ENCODE data around the gene MCTP1. TPM values are rescaled to one million over a fixed set of nuclear protein-coding genes. Genes with fewer than 3 reads are reported as not detected.

Gene MCTP1
- total and polyA plus RNA-seq, 2 of the 8 experiments (the other 6 are each of a cell fraction or from before 2014, with no cell fraction given) = 0.56 to 3.4 TPM

DNA sequence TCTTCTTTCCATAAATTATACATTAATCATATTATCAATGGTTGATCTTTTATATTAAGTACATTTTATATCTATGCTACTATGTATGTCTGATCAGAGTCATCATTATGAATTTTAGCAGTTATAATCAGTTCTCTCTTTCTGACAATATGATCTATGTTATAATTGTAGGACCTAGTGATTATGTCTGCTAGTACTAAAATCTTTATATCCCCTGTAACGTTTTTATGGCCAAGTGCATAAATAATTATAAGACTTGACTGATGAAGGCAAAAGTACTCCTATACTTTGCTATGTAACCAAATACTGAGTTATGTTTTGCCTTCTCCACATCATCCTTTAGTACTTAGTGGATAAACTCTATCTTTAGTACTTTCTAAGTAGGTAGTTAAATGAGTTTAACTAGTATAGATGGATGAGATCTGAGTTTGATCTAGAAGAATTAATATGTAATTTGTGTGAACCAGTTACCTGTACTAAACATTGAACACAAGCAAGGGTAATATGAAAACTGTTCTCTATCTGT lies 591.0 kb downstream of the MCTP1 start:
- 86% methylated on average over 1 of the region's 1 CpG; no CpG with 5 or more reads in 1 of the 2 experiments for WGBS, 2 experiments (ENCODE audit: extremely low coverage in 1 of 2, insufficient coverage in 1 of 2, insufficient read length in 1 of 2, insufficient replicate concordance in 2 of 2, low coverage in 1 of 2, low lambda C conversion rate in 2 of 2, missing lambda C conversion rate in 1 of 2)
- no peaks in the 10 kb centered on the region for H3K4me1 ChIP-seq (replicated peaks in 1 of 4; ENCODE audit: control insufficient read depth in 3 of 4, insufficient read depth in 4 of 4, low read length in 3 of 4)
- no peak overlapping the region for H2BK5ac ChIP-seq (ENCODE audit: low read depth, low read length)
- H4K5ac ChIP-seq (ENCODE audit: insufficient read length, low read depth, low read length) = no peak overlapping the region
- no peak overlapping the region for H3K27ac ChIP-seq (ENCODE audit: low read depth, low read length)
- no peak overlapping the region for H3K23ac ChIP-seq (ENCODE audit: insufficient read length)
- no peak overlapping the region for H3K56ac ChIP-seq (replicated peaks; ENCODE audit: insufficient read length, low read depth, low read length)
- H3K9ac ChIP-seq (replicated peaks in 1 of 4; ENCODE audit: extremely low read depth in 1 of 4, low read depth in 3 of 4, low read length in 3 of 4) = no peak overlapping the region
- H4K20me1 ChIP-seq (replicated peaks in 1 of 2; ENCODE audit: control insufficient read depth in 1 of 2, insufficient read depth in 2 of 2, low read length in 2 of 2) = no peaks in the 10 kb centered on the region
- no peak overlapping the region for H3K4ac ChIP-seq (replicated peaks; ENCODE audit: insufficient read length, low read depth, low read length)
- H3K14ac ChIP-seq (ENCODE audit: insufficient read length) = no peak overlapping the region
- H3K4me3 ChIP-seq (ENCODE audit: extremely low read depth in 1 of 4, insufficient read depth in 2 of 4, low read depth in 3 of 4, low read length in 4 of 4) = no peak overlapping the region
- DNase-seq (ENCODE audit: low read depth in 1 of 2, low spot score in 2 of 2) (no peak), FAIRE-seq (no peak)
- H3K27me3 ChIP-seq (replicated peaks in 1 of 4; ENCODE audit: control insufficient read depth in 3 of 4, extremely low read depth in 1 of 4, insufficient read depth in 3 of 4, low read length in 3 of 4) = peaks cover 0 to 1% (median 0%) of the 10 kb centered on the region in 4 experiments; a peak in 1 of 7 replicates
- no peaks in the 10 kb centered on the region for H3K23me2 ChIP-seq (ENCODE audit: low read depth, low read length)
- no peaks in the 10 kb centered on the region for H3K9me3 ChIP-seq (ENCODE audit: insufficient read depth in 2 of 2, low read depth in 1 of 2, low read length in 1 of 2)
- H3K4me2 ChIP-seq (ENCODE audit: insufficient read depth in 1 of 2, low read depth in 2 of 2, low read length in 2 of 2) = no peak overlapping the region
- H3K18ac ChIP-seq (ENCODE audit: extremely low read depth, low read length) = no peak overlapping the region
- CTCF ChIA-PET (ENCODE audit: partially characterized antibody) = interaction anchor here (0.6 kb wide), 1 partner anchor 97 kb away, joined by 4 read pairs; no protein-coding TSS in a partner anchor
- H4K8ac ChIP-seq (ENCODE audit: extremely low read depth, insufficient read depth, low read length) = no peak overlapping the region
- H3K36me3 ChIP-seq (ENCODE audit: control insufficient read depth in 2 of 4, insufficient read depth in 4 of 4, low read length in 3 of 4) = peaks cover 0 to 29% (median 0%) of the 10 kb centered on the region in 4 experiments; a peak in 4 of 8 replicates
- H2AFZ ChIP-seq (ENCODE audit: low read length) = no peak overlapping the region
- H2BK15ac ChIP-seq (ENCODE audit: low read length) = no peak overlapping the region
- no peak overlapping the region for H2BK12ac ChIP-seq (ENCODE audit: low read depth, low read length)
- POLR2A ChIA-PET (ENCODE audit: partially characterized antibody) = no interaction called here
- no peak overlapping the region for H2BK120ac ChIP-seq (replicated peaks; ENCODE audit: low read depth, low read length)
- H2AK5ac ChIP-seq (ENCODE audit: low read depth, low read length) = no peak overlapping the region
- H3K79me1 ChIP-seq (ENCODE audit: low read depth, low read length) = no peaks in the 10 kb centered on the region
- H4K91ac ChIP-seq (replicated peaks; ENCODE audit: insufficient read length, low read length) = no peak overlapping the region
- no peaks in the 10 kb centered on the region for H3K79me2 ChIP-seq (ENCODE audit: control insufficient read depth in 1 of 2, insufficient read depth in 2 of 2, low read length in 2 of 2)
- H2BK20ac ChIP-seq (ENCODE audit: low read length) = no peak overlapping the region
- TF ChIP-seq SP2 (IDR thresholded peaks at IDR 0.05; ENCODE audit: low read length) = no peak
- TF ChIP-seq SP4 (IDR thresholded peaks at IDR 0.05; ENCODE audit: low read length) = no peak
- no peak for TF ChIP-seq CHD1 (IDR thresholded peaks at IDR 0.05; ENCODE audit: low read depth, low read length)
- TF ChIP-seq POU5F1 (IDR thresholded peaks at IDR 0.05; ENCODE audit: low read depth, low read length) = no peak
- no peak for TF ChIP-seq EGR1 (IDR thresholded peaks at IDR 0.05; ENCODE audit: borderline replicate concordance, low read depth, low read length)
- TF ChIP-seq, protein P1, sequence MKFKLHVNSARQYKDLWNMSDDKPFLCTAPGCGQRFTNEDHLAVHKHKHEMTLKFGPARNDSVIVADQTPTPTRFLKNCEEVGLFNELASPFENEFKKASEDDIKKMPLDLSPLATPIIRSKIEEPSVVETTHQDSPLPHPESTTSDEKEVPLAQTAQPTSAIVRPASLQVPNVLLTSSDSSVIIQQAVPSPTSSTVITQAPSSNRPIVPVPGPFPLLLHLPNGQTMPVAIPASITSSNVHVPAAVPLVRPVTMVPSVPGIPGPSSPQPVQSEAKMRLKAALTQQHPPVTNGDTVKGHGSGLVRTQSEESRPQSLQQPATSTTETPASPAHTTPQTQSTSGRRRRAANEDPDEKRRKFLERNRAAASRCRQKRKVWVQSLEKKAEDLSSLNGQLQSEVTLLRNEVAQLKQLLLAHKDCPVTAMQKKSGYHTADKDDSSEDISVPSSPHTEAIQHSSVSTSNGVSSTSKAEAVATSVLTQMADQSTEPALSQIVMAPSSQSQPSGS (IDR thresholded peaks at IDR 0.05; ENCODE audit: low read length) = no peak
- TF ChIP-seq PHF8 (conservative IDR thresholded peaks at IDR 0.05; ENCODE audit: low read depth, low read length) = no peak
- TF ChIP-seq, protein P2, sequence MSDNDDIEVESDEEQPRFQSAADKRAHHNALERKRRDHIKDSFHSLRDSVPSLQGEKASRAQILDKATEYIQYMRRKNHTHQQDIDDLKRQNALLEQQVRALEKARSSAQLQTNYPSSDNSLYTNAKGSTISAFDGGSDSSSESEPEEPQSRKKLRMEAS (IDR thresholded peaks at IDR 0.05) = no peak
- no peak for TF ChIP-seq JUND (IDR thresholded peaks at IDR 0.05; ENCODE audit: low read length)
- TF ChIP-seq MAFK (IDR thresholded peaks at IDR 0.05; ENCODE audit: low read depth, low read length) = no peak
- TF ChIP-seq, protein P3, sequence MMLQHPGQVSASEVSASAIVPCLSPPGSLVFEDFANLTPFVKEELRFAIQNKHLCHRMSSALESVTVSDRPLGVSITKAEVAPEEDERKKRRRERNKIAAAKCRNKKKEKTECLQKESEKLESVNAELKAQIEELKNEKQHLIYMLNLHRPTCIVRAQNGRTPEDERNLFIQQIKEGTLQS (IDR thresholded peaks at IDR 0.05; ENCODE audit: insufficient read depth, low read depth, low read length) = no peak
- no peak for TF ChIP-seq ZNF274 (IDR thresholded peaks at IDR 0.05; ENCODE audit: borderline replicate concordance, extremely low read depth, low read length)

Data from H1 (cell line).